ENCODE data around the gene FIGNL2.

- no peak for TF ChIP-seq POLR2A (IDR thresholded peaks at IDR 0.05)
- no peak for TF ChIP-seq CTCF (IDR thresholded peaks at IDR 0.05)
Observed at GRCh38 chr12:51872689-51872981, 24.1 kb upstream of the FIGNL2 start.

All from right lobe of liver (tissue), 4 donors.